Astrocyte of the spinal cord (primary cell): ENCODE results near the gene MCAT.

Experiments
- DNase-seq: peaks from one replicate; pipeline ENCODE4 v3.0.0; 2011; ENCODE audit warnings: low read depth, low spot score
- H3K4me3 ChIP-seq: 2 replicates; pipeline ENCODE4 v1.5.1; 2011; ENCODE audit warnings: low read depth, mild to moderate bottlenecking, low read length, moderate library complexity
- CTCF ChIP-seq: IDR thresholded peaks from 2 replicates; pipeline ENCODE4 v1.5.1; 2012; ENCODE audit warnings: low read depth, mild to moderate bottlenecking, low read length, inconsistent platforms
- in situ Hi-C: cut with HindIII; loops from 2 replicates; pipeline ENCODE4 v1.10.0; 2017; ENCODE audit warnings: low sequenced_read_pairs

Gene MCAT

DNA sequence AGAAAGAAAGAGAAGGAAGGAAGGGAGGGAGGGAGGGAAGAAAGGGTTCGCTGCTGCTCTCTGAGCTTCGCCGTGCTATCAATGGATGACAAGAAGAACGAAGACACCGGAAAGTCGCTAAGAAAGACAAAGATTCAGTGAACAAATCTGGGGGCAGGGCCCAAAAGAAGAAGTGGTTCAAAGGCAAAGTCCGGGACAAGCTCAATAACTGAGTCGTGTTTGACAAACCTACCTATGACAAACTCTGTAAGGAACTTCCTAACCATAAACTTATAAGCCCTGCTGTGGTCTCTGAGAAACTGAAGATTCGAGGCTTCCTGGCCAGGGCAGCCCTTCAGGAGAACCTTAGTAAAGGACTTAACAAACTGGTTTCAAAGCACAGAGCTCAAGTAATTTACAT lies 51.1 kb downstream of the MCAT start:
- no peak for TF ChIP-seq CTCF
- DNase-seq, result no peak
- no peak overlapping the region for H3K4me3 ChIP-seq
- in situ Hi-C loops, result no loop called here

DNA sequence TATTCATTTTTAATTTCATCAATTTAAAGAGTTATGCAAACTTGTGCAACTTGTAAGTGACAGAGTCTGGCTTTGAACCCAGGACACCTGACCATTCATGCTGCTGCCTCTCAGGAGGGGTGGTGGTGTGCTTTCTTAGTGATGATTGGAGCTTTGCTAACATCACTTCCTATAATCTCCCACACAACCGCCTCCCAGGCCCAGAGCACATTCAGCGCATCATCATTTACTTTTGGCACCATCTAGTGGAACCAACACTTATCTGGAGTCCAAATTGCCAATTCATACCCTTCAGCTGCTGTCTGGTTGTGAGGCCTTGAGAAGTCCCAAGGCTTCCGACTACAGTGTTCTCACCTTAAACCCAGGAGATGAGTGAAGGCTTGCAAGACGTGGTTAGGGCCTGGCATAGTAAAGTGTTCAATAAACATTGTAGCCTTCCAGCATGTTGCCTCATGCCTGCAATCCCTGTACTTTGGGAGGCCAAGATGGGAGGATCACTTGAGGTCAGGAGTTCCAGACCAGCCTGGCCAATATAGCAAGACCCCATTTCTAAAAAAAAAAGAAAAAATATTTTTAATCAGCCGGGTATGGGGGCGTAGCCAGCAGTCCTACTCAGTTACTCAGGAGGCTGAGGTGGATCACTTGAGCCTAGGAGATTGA lies 52.9 kb downstream of the MCAT start:
- DNase-seq, result peak; percentile 87
- H3K4me3 ChIP-seq, result no peak overlapping the region
- in situ Hi-C loops, result no loop called here
- TF ChIP-seq CTCF, result peak; percentile 43

DNA sequence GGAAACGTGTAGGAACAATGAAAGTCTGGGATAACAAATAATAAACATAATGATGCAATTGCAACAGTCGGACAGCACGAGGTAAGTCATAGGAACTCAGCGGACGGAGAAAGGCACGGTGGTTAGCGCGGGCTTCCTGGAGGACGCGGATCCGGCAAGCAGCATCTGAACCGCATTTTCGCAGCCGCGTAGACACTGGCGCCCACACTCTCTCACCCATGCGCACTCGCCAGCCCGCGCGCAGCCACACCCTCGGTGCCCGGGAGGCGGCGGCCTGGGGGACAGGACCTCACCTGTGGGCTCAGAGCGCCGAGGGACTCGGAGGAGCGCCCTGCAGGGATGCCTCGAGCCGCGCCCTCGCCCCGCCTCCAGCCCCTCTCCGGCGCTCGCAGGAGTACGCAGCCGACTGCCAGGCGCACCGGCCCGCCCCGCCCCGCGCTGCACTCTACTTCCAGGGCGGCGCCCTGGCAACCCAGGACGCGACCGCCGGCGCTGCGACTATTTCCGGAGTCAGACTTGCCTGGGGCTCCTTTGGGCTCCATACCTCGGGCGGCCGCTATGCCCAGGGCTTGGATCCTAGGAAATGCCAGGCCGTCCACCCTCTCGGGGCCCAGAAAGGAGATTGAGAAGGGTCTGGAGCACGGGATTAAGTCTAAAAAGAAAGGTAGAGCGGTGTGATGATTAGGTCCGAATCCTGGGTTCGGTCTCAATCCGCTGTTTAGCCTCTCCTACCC lies 54.0 kb downstream of the MCAT start, which contains the start of gene TTLL1:
Gene TTLL1 (minus strand): TSS at position 408 of the 734 bp plus-strand sequence. CDS start 13,805 bp downstream, outside the sequence.
- DNase-seq, result peak; percentile 89
- no peak for TF ChIP-seq CTCF
- H3K4me3 ChIP-seq, result peak within 1 kb of the TSS; percentile 54
- in situ Hi-C loops, result no loop called here

GRCh38 chr22:43088627-43088983 lies 54.6 kb downstream of the MCAT start:
- H3K4me3 ChIP-seq, result peak overlapping the region; percentile 54
- no peak for DNase-seq

DNA sequence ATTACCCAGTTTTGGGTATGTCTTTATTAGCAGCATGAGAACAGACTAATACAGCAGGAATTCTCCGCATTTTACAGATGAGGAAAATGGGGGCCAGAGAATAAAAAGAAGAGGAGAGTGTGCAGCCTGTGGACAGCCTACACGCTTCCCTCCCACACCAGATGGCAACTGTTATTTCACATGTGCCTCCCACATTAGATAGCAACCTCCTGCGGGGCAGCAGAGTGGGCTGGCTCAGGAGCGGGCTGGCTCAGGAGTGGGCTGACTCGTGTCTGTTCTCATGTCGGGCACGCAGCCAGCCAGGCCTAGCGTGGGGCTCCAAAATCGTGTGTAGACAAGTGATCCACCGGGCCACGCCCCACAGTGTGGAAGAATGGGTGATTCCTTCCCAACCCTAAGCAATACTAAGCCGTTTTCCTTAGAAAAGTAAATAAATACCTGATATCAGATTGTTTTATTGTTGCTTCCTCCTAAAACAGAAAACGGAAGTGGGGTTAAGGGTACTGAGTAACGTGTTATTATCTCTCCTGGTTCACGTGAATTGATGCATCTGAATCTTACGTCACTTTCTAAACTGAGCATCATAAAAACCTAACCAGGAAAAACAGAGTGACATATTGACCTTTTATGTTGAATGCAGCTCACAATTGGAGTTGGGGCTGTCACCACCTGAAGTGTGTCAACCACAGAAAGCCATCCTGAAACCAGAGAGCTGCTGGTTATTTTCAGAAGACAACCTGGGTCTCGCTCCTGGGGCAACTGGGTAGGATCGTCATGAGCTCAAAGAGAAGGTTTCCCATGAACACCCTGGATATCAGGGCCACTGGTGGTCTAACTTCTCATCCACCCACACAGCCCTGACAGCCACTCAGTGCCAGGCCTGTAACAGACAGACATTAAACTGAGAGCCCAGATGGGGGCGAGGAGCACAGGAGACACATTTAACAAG lies 57.3 kb downstream of the MCAT start:
- H3K4me3 ChIP-seq, result no peak overlapping the region
- TF ChIP-seq CTCF, result no peak
- in situ Hi-C loops, result no loop called here
- DNase-seq, result no peak

More at GRCh38 chr22:43088627-43088983, 54.6 kb downstream of the MCAT start:
- no peak for TF ChIP-seq CTCF
- in situ Hi-C loops, result no loop called here
